ENCODE measurements around the gene ARL16. TPM values are rescaled to one million over a fixed set of nuclear protein-coding genes. Genes with fewer than 3 reads are reported as not detected.

The ARL16 gene
- polyA plus RNA-seq, 2 of the 4 experiments (the other 2 are of a cell fraction) = 45.2 to 53.6 TPM

DNA sequence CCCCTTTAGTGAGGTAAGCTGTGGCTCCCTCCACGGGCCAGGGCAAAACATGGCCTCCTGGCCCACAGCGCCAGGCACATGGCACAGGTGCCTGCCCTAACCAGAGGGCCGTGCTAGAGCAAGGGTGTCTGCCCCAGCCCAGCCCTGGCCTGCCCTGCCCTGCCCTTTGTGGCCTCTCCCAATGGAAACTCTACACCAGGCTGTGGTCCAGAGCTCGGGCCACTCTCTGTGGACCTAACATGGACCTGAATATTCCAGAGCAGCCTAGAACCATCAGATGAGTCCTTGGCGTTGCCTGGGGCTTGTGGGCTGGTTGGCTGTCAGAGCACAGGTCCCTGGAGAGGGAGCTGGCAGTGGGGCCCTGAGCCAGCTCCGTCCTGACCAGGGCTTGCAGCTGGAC is 11.6 kb upstream of the ARL16 start:
- ChIA-PET CTCF (interaction anchor here (0.7 to 5.1 kb wide), 6 partner anchors 9 to 23 kb away, joined by 3 to 54 read pairs (median 3); partner anchors contain the start of genes ARL16 and HGS), POLR2A (interaction anchor here (1.1 to 1.6 kb wide), 2 partner anchors 12 to 16 kb away, joined by 6 to 8 read pairs; partner anchors contain the start of genes ARL16, HGS and SLC25A10)

DNA sequence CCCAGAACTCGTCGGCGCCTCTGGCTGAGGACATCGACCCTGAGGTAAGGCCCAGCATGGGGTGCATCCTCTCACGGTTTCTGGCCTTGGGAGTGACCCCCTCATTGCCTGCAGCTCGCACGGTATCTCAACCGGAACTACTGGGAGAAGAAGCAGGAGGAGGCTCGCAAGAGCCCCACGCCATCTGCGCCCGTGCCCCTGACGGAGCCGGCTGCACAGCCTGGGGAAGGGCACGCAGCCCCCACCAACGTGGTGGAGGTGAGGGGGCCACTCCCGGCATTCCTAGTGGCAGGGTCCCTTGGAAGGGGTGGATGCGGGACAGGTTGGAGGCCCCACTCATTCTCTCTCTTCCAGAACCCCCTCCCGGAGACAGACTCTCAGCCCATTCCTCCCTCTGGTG is 11.2 kb upstream of the ARL16 start:
- no peaks in the 10 kb centered on the region for H3K9me3 ChIP-seq
- no peak overlapping the region for H3K4me2 ChIP-seq
- no peak overlapping the region for H3K27ac ChIP-seq
- H3K4me3 ChIP-seq = no peak overlapping the region
- no peak for ATAC-seq
- 98% methylated on average over 19 of the region's 19 CpGs for WGBS (ENCODE audit: missing lambda C conversion rate)
- TF ChIP-seq POLR2AphosphoS2 (conservative IDR thresholded peaks at IDR 0.05; ENCODE audit: low read length) (0 out of 2 replicates have a peak, but pooled peaks have one; percentile 31), SREBF2 (IDR thresholded peaks at IDR 0.05) (no peak)
- ChIA-PET CTCF (interaction anchor here (1.2 to 5.1 kb wide), 4 partner anchors 11 to 19 kb away, joined by 3 to 54 read pairs (median 6); partner anchors contain the start of genes ARL16 and HGS), POLR2A (interaction anchor here (1.6 kb wide), 1 partner anchor 11 kb away, joined by 6 read pairs; the partner anchor contains the start of genes ARL16 and HGS)
- FAIRE-seq = no peak
- no peaks in the 10 kb centered on the region for H3K4me1 ChIP-seq
- no peak for DNase-seq (ENCODE audit: low read depth in 1 of 2, low spot score in 1 of 2)

More for the DNA sequence above, 11.6 kb upstream of the ARL16 start:
- ATAC-seq = peak; percentile 6 to 7; a peak in 2 of 6 replicates
- Histone ChIP-seq H3K27ac (no peak overlapping the region), H3K4me2 (no peak overlapping the region), H3K4me1 (no peaks in the 10 kb centered on the region), H3K9me3 (no peaks in the 10 kb centered on the region), H3K4me3 (no peak overlapping the region)
- no peak for TF ChIP-seq PHF8 (IDR thresholded peaks at IDR 0.05; ENCODE audit: borderline replicate concordance, low read depth)
- TF ChIP-seq, protein P1, sequence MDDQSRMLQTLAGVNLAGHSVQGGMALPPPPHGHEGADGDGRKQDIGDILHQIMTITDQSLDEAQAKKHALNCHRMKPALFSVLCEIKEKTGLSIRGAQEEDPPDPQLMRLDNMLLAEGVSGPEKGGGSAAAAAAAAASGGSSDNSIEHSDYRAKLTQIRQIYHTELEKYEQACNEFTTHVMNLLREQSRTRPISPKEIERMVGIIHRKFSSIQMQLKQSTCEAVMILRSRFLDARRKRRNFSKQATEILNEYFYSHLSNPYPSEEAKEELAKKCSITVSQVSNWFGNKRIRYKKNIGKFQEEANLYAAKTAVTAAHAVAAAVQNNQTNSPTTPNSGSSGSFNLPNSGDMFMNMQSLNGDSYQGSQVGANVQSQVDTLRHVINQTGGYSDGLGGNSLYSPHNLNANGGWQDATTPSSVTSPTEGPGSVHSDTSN (IDR thresholded peaks at IDR 0.05) = no peak
- no peak for TF ChIP-seq EP300 (IDR thresholded peaks at IDR 0.05)
- no peak for TF ChIP-seq CHD2 (IDR thresholded peaks at IDR 0.05; ENCODE audit: low read length, partially characterized antibody)
- WGBS (ENCODE audit: missing lambda C conversion rate) = 95% methylated on average over 5 of the region's 6 CpGs
- no peak for FAIRE-seq
- no peak for DNase-seq (ENCODE audit: low read depth in 1 of 2, low spot score in 1 of 2)

DNA sequence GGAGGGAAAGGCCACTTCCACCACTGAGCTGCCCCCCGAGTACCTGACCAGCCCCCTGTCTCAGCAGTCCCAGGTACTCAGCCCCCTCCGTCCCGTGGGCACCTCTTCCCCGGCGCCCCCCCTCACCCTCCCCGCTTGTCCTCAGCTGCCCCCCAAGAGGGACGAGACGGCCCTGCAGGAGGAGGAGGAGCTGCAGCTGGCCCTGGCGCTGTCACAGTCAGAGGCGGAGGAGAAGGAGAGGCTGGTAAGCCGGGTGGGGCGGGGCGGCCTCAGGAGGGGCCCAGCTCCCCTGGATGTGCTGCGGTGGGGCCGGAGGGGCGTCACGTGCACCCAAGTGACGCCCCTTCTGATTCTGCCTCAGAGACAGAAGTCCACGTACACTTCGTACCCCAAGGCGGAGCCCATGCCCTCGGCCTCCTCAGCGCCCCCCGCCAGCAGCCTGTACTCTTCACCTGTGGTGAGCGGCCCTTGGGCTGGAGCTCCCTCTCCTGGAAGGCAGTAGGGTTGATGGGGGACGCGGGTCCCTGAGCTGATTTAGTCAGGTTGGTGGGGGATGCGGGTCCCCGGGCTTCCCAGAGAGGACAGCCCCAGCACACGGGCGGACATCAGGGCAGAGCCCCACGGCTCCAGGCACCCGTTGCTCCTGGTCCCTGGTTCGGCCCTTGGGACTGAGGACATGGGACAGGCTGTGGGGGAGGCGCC is 10.1 kb upstream of the ARL16 start:
- H3K4me2 ChIP-seq = no peak overlapping the region
- H3K9me3 ChIP-seq = no peaks in the 10 kb centered on the region
- WGBS (ENCODE audit: missing lambda C conversion rate) = 86% methylated on average over 23 of the region's 35 CpGs
- CTCF ChIA-PET = interaction anchor here (0.6 to 5.1 kb wide), 9 partner anchors 9 to 326 kb away, joined by 3 to 54 read pairs (median 4); partner anchors contain the start of genes ARL16, HGS and MRPL12
- peak; percentile 31 to 45; a peak in 3 of 6 replicates for ATAC-seq
- no peak overlapping the region for H3K27ac ChIP-seq
- no peak for DNase-seq (ENCODE audit: low read depth in 1 of 2, low spot score in 1 of 2)
- POLR2A ChIA-PET = interaction anchor here (1.5 to 2.1 kb wide), 2 partner anchors 9 to 10 kb away, joined by 5 to 11 read pairs; partner anchors contain the start of genes ARL16, HGS and MRPL12
- FAIRE-seq = no peak
- TF ChIP-seq, protein P2, sequence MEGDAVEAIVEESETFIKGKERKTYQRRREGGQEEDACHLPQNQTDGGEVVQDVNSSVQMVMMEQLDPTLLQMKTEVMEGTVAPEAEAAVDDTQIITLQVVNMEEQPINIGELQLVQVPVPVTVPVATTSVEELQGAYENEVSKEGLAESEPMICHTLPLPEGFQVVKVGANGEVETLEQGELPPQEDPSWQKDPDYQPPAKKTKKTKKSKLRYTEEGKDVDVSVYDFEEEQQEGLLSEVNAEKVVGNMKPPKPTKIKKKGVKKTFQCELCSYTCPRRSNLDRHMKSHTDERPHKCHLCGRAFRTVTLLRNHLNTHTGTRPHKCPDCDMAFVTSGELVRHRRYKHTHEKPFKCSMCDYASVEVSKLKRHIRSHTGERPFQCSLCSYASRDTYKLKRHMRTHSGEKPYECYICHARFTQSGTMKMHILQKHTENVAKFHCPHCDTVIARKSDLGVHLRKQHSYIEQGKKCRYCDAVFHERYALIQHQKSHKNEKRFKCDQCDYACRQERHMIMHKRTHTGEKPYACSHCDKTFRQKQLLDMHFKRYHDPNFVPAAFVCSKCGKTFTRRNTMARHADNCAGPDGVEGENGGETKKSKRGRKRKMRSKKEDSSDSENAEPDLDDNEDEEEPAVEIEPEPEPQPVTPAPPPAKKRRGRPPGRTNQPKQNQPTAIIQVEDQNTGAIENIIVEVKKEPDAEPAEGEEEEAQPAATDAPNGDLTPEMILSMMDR (IDR thresholded peaks at IDR 0.05) = peak; percentile 24; the same call in 2 of the 3 replicates
- TF ChIP-seq RAD21 (conservative IDR thresholded peaks at IDR 0.05 in 1 of 2, IDR thresholded peaks at IDR 0.05 in 1 of 2) (peak in 1 of 2 experiments; percentile 45; a peak in 1 of 5 replicates), FOSL2 (IDR thresholded peaks at IDR 0.05) (no peak), FOSL2 (CRISPR knock-in tag; IDR thresholded peaks at IDR 0.05) (no peak)
- no peak overlapping the region for H3K4me3 ChIP-seq
- no peaks in the 10 kb centered on the region for H3K4me1 ChIP-seq

DNA sequence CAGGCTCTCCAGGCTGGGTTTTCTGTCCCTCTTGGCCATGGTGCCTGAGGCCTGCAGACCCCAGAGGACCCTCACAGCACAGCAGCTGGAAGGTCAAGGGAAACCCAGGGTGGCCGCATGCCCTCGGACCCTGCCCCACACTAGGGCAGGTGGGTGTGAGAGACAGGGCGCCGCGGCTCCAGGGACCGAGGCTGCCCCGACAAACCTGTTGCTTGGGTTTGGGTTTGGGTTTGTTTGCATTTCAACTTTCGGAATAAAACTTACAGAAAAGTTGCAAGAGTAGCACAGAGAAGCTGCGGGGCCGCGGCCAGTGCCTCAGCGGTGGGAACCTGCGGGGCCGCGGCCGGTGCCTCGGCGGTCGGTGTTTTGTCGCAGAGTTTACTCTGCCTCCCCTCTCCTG is 8.0 kb upstream of the ARL16 start:
- Histone ChIP-seq H3K4me2 (no peak overlapping the region), H3K4me1 (no peaks in the 10 kb centered on the region), H3K27ac (no peak overlapping the region), H3K9me3 (no peaks in the 10 kb centered on the region), H3K4me3 (no peak overlapping the region)
- POLR2A ChIA-PET = interaction anchor here (1.1 to 2.1 kb wide), 2 partner anchors 8 to 11 kb away, joined by 3 to 11 read pairs; partner anchors contain the start of genes ARL16, HGS and MRPL12
- no peak for ATAC-seq
- no peak for FAIRE-seq
- CTCF ChIA-PET = interaction anchor here (1.2 to 3.0 kb wide), 2 partner anchors 11 to 139 kb away, joined by 4 to 19 read pairs; partner anchors contain the start of gene MRPL12
- 96% methylated on average over 20 of the region's 20 CpGs for WGBS (ENCODE audit: missing lambda C conversion rate)
- TF ChIP-seq RNF2 (IDR thresholded peaks at IDR 0.05; ENCODE audit: borderline replicate concordance, low read depth) (no peak), JUN (IDR thresholded peaks at IDR 0.05) (no peak), BHLHE40 (IDR thresholded peaks at IDR 0.05; ENCODE audit: low read depth, low read length) (no peak), RAD21 (conservative IDR thresholded peaks at IDR 0.05 in 1 of 2, IDR thresholded peaks at IDR 0.05 in 1 of 2) (no peak), RARB (CRISPR knock-in tag; IDR thresholded peaks at IDR 0.05) (no peak)
- TF ChIP-seq, protein P2 (IDR thresholded peaks at IDR 0.05) = no peak
- no peak for DNase-seq (ENCODE audit: low read depth in 1 of 2, low spot score in 1 of 2)
